ENCODE results near the gene HSPB6.

DNA sequence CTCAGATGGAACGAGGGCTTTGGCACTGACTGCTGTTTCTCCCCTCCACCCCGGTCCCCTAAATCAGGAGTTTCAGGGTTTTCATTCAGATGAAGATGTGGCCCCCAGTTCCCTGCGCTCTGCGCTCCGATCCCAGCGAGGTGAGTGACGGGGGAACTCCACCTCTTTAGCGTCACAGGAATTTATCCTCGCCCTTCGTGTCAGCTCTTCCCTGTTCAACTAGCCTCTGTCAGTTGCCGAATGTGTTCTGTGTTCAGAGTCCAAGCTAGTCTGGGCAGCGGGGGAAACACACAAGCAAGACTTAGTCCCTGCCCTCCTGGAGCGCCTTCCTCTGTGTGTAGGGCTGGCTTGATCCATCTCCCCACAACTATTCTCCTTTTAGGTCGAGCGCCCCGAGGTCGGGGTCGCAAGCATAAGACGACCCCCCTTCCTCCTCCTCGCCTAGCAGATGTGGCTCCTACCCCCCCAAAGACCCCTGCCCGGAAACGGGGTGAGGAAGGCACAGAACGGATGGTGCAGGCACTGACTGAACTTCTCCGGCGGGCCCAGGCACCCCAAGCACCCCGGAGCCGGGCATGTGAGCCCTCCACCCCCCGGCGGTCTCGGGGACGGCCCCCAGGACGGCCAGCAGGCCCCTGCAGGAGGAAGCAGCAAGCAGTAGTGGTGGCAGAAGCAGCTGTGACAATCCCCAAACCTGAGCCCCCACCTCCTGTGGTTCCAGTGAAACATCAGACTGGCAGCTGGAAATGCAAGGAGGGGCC lies 37.2 kb downstream of the HSPB6 start:
- TF ChIP-seq POLR2A (IDR thresholded peaks at IDR 0.05) (no peak), POLR2AphosphoS5 (IDR thresholded peaks at IDR 0.05) (no peak), EP300 (IDR thresholded peaks at IDR 0.05; ENCODE audit: low read depth) (no peak)
- TF ChIP-seq, protein P1, sequence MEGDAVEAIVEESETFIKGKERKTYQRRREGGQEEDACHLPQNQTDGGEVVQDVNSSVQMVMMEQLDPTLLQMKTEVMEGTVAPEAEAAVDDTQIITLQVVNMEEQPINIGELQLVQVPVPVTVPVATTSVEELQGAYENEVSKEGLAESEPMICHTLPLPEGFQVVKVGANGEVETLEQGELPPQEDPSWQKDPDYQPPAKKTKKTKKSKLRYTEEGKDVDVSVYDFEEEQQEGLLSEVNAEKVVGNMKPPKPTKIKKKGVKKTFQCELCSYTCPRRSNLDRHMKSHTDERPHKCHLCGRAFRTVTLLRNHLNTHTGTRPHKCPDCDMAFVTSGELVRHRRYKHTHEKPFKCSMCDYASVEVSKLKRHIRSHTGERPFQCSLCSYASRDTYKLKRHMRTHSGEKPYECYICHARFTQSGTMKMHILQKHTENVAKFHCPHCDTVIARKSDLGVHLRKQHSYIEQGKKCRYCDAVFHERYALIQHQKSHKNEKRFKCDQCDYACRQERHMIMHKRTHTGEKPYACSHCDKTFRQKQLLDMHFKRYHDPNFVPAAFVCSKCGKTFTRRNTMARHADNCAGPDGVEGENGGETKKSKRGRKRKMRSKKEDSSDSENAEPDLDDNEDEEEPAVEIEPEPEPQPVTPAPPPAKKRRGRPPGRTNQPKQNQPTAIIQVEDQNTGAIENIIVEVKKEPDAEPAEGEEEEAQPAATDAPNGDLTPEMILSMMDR (IDR thresholded peaks at IDR 0.05), result no peak

Measured in transverse colon (tissue), 4 donors.